WTC11 (cell line): Measurements from ENCODE around the gene CHAT. TPM values are rescaled to one million over a fixed set of nuclear protein-coding genes. Genes with fewer than 3 reads are reported as not detected.

ENCODE experiments used
- ATAC-seq: fragments of 200-7000 bp; cut with Tn5 transposase; 2 replicates; pipeline ENCODE4 v1.10.0; 2021; ENCODE audit warnings: mild to moderate bottlenecking, moderate library complexity
- CTCF ChIA-PET: fragments of 300-600 bp; sonication (Branson Sonifier 250); formaldehyde crosslinking; loops from one replicate; lab custom pipeline; 2021; ENCODE audit warnings: antibody characterized with exemption; lab: Charles Lee
- POLR2A ChIA-PET: fragments of 350-600 bp; sonication (Branson Sonifier 250); formaldehyde crosslinking; loops from one replicate; lab custom pipeline; 2021; ENCODE audit warnings: antibody characterized with exemption; lab: Charles Lee
- DNase-seq: peaks from one replicate; pipeline ENCODE4 v3.0.0; 2021; ENCODE audit warnings: low spot score
- H3K27ac Mint-ChIP-seq: 2 replicates; pipeline ENCODE4 v1.8.0; 2021; ENCODE audit warnings: mixed read lengths
- H3K27me3 Mint-ChIP-seq: 2 replicates; pipeline ENCODE4 v1.8.0; 2021; ENCODE audit warnings: low read depth, mild to moderate bottlenecking, moderate library complexity, mixed read lengths
- H3K36me3 Mint-ChIP-seq: 2 replicates; pipeline ENCODE4 v1.8.0; 2021; ENCODE audit warnings: mixed read lengths
- H3K4me1 Mint-ChIP-seq: 2 replicates; pipeline ENCODE4 v1.8.0; 2022; ENCODE audit warnings: mixed read lengths
- H3K4me3 Mint-ChIP-seq: 2 replicates; pipeline ENCODE4 v1.8.0; 2021; ENCODE audit warnings: mild to moderate bottlenecking, moderate library complexity, mixed read lengths
- H3K9me3 Mint-ChIP-seq: 2 replicates; pipeline ENCODE4 v1.8.0; 2021; ENCODE audit warnings: mixed read lengths
- AFF4 ChIP-seq: sonication (generic); formaldehyde crosslinking; IDR thresholded peaks from 2 replicates; pipeline ENCODE4 v1.8.1; 2023; ENCODE audit warnings: mild to moderate bottlenecking, missing genetic modification reagents, borderline replicate concordance
- AR ChIP-seq: fragments of 250-450 bp; sonication (Bioruptor Pico); IDR thresholded peaks from 2 replicates; pipeline ENCODE4 v1.9.0; 2021; ENCODE audit warnings: mild to moderate bottlenecking
- CBFB ChIP-seq: sonication (generic); formaldehyde crosslinking; IDR thresholded peaks from 2 replicates; pipeline ENCODE4 v1.8.1; 2022; ENCODE audit warnings: mild to moderate bottlenecking, low read depth, missing genetic modification reagents
- ELF4 ChIP-seq: sonication (generic); formaldehyde crosslinking; IDR thresholded peaks from 2 replicates; pipeline ENCODE4 v1.8.1; 2022; ENCODE audit warnings: low read depth, mild to moderate bottlenecking, moderate library complexity, missing genetic modification reagents
- ESRRA ChIP-seq: sonication (generic); formaldehyde crosslinking; IDR thresholded peaks from 2 replicates; pipeline ENCODE4 v1.8.1; 2022; ENCODE audit warnings: mild to moderate bottlenecking, missing genetic modification reagents, borderline replicate concordance
- FOXP1 ChIP-seq: sonication (generic); formaldehyde crosslinking; IDR thresholded peaks from 2 replicates; pipeline ENCODE4 v1.8.0; 2022; ENCODE audit warnings: missing genetic modification reagents, mild to moderate bottlenecking, moderate library complexity, borderline replicate concordance
- IRF1 ChIP-seq: sonication (generic); formaldehyde crosslinking; IDR thresholded peaks from 2 replicates; pipeline ENCODE4 v1.8.0; 2023; ENCODE audit warnings: missing genetic modification reagents
- KAT7 ChIP-seq: sonication (generic); formaldehyde crosslinking; IDR thresholded peaks from 2 replicates; pipeline ENCODE4 v1.8.1; 2023; ENCODE audit warnings: missing genetic modification reagents, mild to moderate bottlenecking, borderline replicate concordance
- NFE2L1 ChIP-seq: sonication (generic); formaldehyde crosslinking; IDR thresholded peaks from 2 replicates; pipeline ENCODE4 v1.8.1; 2023; ENCODE audit warnings: missing genetic modification reagents
- PRRX2 ChIP-seq: fragments of 250-450 bp; sonication (Bioruptor Pico); IDR thresholded peaks from 2 replicates; pipeline ENCODE4 v1.8.0; 2021; ENCODE audit warnings: mild to moderate bottlenecking
- SMAD4 ChIP-seq: sonication (generic); formaldehyde crosslinking; IDR thresholded peaks from 2 replicates; pipeline ENCODE4 v1.8.0; 2022; ENCODE audit warnings: mild to moderate bottlenecking, missing genetic modification reagents
- TCF7 ChIP-seq: sonication (generic); formaldehyde crosslinking; IDR thresholded peaks from 2 replicates; pipeline ENCODE4 v1.8.0; 2022; ENCODE audit warnings: mild to moderate bottlenecking, low read depth, missing genetic modification reagents, moderate library complexity
- TP53 ChIP-seq: sonication (generic); formaldehyde crosslinking; IDR thresholded peaks from 2 replicates; pipeline ENCODE4 v1.8.1; 2023; ENCODE audit warnings: mild to moderate bottlenecking, missing genetic modification reagents
- ZNF121 ChIP-seq: sonication (generic); formaldehyde crosslinking; IDR thresholded peaks from 2 replicates; pipeline ENCODE4 v1.8.0; 2023; ENCODE audit warnings: missing genetic modification reagents
- ZNF317 ChIP-seq: sonication (generic); formaldehyde crosslinking; IDR thresholded peaks from 2 replicates; pipeline ENCODE4 v1.8.1; 2023; ENCODE audit warnings: low read depth, mild to moderate bottlenecking, moderate library complexity, missing genetic modification reagents, borderline replicate concordance
- ZNF396 ChIP-seq: fragments of 250-450 bp; sonication (Bioruptor Pico); IDR thresholded peaks from 2 replicates; pipeline ENCODE4 v1.8.0; 2021; ENCODE audit warnings: mild to moderate bottlenecking, moderate library complexity, borderline replicate concordance
- ZNF423 ChIP-seq: fragments of 250-450 bp; sonication (Bioruptor Pico); IDR thresholded peaks from 2 replicates; pipeline ENCODE4 v2.1.2; 2022; ENCODE audit warnings: mild to moderate bottlenecking, moderate library complexity
- ZNF671 ChIP-seq: fragments of 250-450 bp; sonication (Bioruptor Pico); IDR thresholded peaks from 2 replicates; pipeline ENCODE4 v1.8.0; 2021; ENCODE audit warnings: mild to moderate bottlenecking
- ZSCAN18 ChIP-seq: fragments of 250-450 bp; sonication (Bioruptor Pico); IDR thresholded peaks from 2 replicates; pipeline ENCODE4 v2.1.2; 2022; ENCODE audit warnings: mild to moderate bottlenecking, moderate library complexity
- total RNA-seq: library from RNA; stranded (reverse); gene quantifications from 3 replicates; pipeline ENCODE4 v1.2.3, GENCODE V29; 2021
- TF ChIP-seq, protein P1 (sequence below): sonication (generic); formaldehyde crosslinking; IDR thresholded peaks from 2 replicates; pipeline ENCODE4 v1.8.0; 2022; ENCODE audit warnings: missing genetic modification reagents
- TF ChIP-seq, protein P2 (sequence below): fragments of 250-450 bp; sonication (Bioruptor Pico); IDR thresholded peaks from 2 replicates; pipeline ENCODE4 v1.9.0; 2021; ENCODE audit warnings: moderate library complexity, mild to moderate bottlenecking, inconsistent platforms, borderline replicate concordance

Gene CHAT
- total RNA-seq, 1 experiment from 2014 or later, result not detected

- TF ChIP-seq, protein P1, sequence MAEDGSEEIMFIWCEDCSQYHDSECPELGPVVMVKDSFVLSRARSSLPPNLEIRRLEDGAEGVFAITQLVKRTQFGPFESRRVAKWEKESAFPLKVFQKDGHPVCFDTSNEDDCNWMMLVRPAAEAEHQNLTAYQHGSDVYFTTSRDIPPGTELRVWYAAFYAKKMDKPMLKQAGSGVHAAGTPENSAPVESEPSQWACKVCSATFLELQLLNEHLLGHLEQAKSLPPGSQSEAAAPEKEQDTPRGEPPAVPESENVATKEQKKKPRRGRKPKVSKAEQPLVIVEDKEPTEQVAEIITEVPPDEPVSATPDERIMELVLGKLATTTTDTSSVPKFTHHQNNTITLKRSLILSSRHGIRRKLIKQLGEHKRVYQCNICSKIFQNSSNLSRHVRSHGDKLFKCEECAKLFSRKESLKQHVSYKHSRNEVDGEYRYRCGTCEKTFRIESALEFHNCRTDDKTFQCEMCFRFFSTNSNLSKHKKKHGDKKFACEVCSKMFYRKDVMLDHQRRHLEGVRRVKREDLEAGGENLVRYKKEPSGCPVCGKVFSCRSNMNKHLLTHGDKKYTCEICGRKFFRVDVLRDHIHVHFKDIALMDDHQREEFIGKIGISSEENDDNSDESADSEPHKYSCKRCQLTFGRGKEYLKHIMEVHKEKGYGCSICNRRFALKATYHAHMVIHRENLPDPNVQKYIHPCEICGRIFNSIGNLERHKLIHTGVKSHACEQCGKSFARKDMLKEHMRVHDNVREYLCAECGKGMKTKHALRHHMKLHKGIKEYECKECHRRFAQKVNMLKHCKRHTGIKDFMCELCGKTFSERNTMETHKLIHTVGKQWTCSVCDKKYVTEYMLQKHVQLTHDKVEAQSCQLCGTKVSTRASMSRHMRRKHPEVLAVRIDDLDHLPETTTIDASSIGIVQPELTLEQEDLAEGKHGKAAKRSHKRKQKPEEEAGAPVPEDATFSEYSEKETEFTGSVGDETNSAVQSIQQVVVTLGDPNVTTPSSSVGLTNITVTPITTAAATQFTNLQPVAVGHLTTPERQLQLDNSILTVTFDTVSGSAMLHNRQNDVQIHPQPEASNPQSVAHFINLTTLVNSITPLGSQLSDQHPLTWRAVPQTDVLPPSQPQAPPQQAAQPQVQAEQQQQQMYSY (CRISPR knock-in tag), result no peak
- TF ChIP-seq FOXP1 (CRISPR knock-in tag), result no peak
These were observed 87.2 kb downstream of the CHAT start (continued) for GRCh38 chr10:49700997-49701396.

- no peak for ATAC-seq
- no peak overlapping the region for H3K4me3 Mint-ChIP-seq
- H3K27ac Mint-ChIP-seq, result no peak overlapping the region
- ChIA-PET CTCF (interaction anchor here (0.5 kb wide), 1 partner anchor 543 kb away, joined by 3 read pairs; no protein-coding TSS in a partner anchor), POLR2A (no interaction called here)
- H3K9me3 Mint-ChIP-seq, result peaks cover 22% of the 10 kb centered on the region
- TF ChIP-seq ZNF671, result no peak
- H3K27me3 Mint-ChIP-seq, result peaks cover 27% of the 10 kb centered on the region
- no peak for DNase-seq
- peaks cover 5% of the 10 kb centered on the region; the same call in 1 of the 2 replicates for H3K36me3 Mint-ChIP-seq
- 0 out of 2 replicates have a peak, but pooled peaks cover 4% of the 10 kb centered on the region for H3K4me1 Mint-ChIP-seq
These were observed 93.7 kb downstream of the CHAT start for GRCh38 chr10:49707585-49707984.

- no peak overlapping the region for H3K4me3 Mint-ChIP-seq
- TF ChIP-seq AR (CRISPR knock-in tag), result no peak
- TF ChIP-seq TCF7, result no peak
- TF ChIP-seq KAT7 (CRISPR knock-in tag), result no peak
- TF ChIP-seq, protein P2, sequence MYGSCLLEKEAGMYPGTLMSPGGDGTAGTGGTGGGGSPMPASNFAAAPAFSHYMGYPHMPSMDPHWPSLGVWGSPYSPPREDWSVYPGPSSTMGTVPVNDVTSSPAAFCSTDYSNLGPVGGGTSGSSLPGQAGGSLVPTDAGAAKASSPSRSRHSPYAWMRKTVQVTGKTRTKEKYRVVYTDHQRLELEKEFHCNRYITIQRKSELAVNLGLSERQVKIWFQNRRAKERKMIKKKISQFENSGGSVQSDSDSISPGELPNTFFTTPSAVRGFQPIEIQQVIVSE (CRISPR knock-in tag), result no peak
- no peak for TF ChIP-seq ELF4 (CRISPR knock-in tag)
- no peak for TF ChIP-seq IRF1 (CRISPR knock-in tag)
- no peak for TF ChIP-seq TP53 (CRISPR knock-in tag)
- no peak for TF ChIP-seq PRRX2
- no peak for TF ChIP-seq ZSCAN18 (CRISPR knock-in tag)
- TF ChIP-seq CBFB, result no peak
- TF ChIP-seq ZNF317, result no peak
- no peak for TF ChIP-seq ZNF121 (CRISPR knock-in tag)
- no peak for TF ChIP-seq ZNF396 (CRISPR knock-in tag)
- no peak for TF ChIP-seq SMAD4 (CRISPR knock-in tag)
- no peak for TF ChIP-seq AFF4 (CRISPR knock-in tag)
- TF ChIP-seq ZNF423 (CRISPR knock-in tag), result no peak
- no peak for TF ChIP-seq NFE2L1
- no peak for TF ChIP-seq ESRRA (CRISPR knock-in tag)
- TF ChIP-seq, all 79 proteins: peak for 0
- ChIA-PET POLR2A (no interaction called here), CTCF (interaction anchor here (1.4 to 1.6 kb wide), 2 partner anchors 9 to 93 kb away, joined by 3 to 5 read pairs; no protein-coding TSS in a partner anchor)
- no peak for ATAC-seq
- Mint-ChIP-seq H3K36me3 (peaks cover 15% of the 10 kb centered on the region), H3K27ac (no peak overlapping the region), H3K4me1 (0 out of 2 replicates have a peak, but pooled peaks cover 4% of the 10 kb centered on the region), H3K9me3 (peaks cover 31% of the 10 kb centered on the region), H3K27me3 (peaks cover 30% of the 10 kb centered on the region)
- DNase-seq, result no peak
These were observed 96.1 kb downstream of the CHAT start for GRCh38 chr10:49709934-49710333.
